Mucosa of gallbladder (tissue), 1 donor: ENCODE data around the gene GTF3C5. TPM values are rescaled to one million over a fixed set of nuclear protein-coding genes. Genes with fewer than 3 reads are reported as not detected.

Source experiments
- DNase-seq: peaks from one replicate; pipeline ENCODE4 v3.0.0-alpha.2; 2020; ENCODE audit warnings: low spot score
- total RNA-seq: library from RNA; stranded (reverse); gene quantifications from one replicate; pipeline ENCODE4 v1.2.1, GENCODE V29; 2021
- donor health status: DM: no; HTN: no; CAD: no.

The GTF3C5 gene
- total RNA-seq, 1 donor from 2014 or later = 58.8 TPM

GRCh38 chr9:133107245-133107722, 76.5 kb downstream of the GTF3C5 start:
- no peak for DNase-seq

Other genes with a start within 250 kb of the GTF3C5 start
- gene AK8, start 152.7 kb upstream of the GTF3C5 start, total RNA-seq = 0.98 TPM
- gene SPACA9, start 152.1 kb upstream of the GTF3C5 start, total RNA-seq = 10.4 TPM
- gene TSC1, start 86.4 kb upstream of the GTF3C5 start, total RNA-seq = 54.0 TPM
- 1.3 TPM for gene GFI1B, start 52.3 kb upstream of the GTF3C5 start, total RNA-seq
- 11.9 TPM for gene CEL, start 31.0 kb downstream of the GTF3C5 start, total RNA-seq
- gene RALGDS, start 90.2 kb downstream of the GTF3C5 start, total RNA-seq = 50.7 TPM
- gene GBGT1, start 132.9 kb downstream of the GTF3C5 start, total RNA-seq = 26.5 TPM
- not detected for gene OBP2B, start 178.3 kb downstream of the GTF3C5 start, total RNA-seq
- 16.3 TPM for gene ABO, start 244.2 kb downstream of the GTF3C5 start, total RNA-seq